ENCODE measurements around the gene TNFAIP2. TPM values are rescaled to one million over a fixed set of nuclear protein-coding genes. Genes with fewer than 3 reads are reported as not detected.

The TNFAIP2 gene
- total RNA-seq, 2 experiments from 2014 or later, result 1.1 to 1.2 TPM

DNA sequence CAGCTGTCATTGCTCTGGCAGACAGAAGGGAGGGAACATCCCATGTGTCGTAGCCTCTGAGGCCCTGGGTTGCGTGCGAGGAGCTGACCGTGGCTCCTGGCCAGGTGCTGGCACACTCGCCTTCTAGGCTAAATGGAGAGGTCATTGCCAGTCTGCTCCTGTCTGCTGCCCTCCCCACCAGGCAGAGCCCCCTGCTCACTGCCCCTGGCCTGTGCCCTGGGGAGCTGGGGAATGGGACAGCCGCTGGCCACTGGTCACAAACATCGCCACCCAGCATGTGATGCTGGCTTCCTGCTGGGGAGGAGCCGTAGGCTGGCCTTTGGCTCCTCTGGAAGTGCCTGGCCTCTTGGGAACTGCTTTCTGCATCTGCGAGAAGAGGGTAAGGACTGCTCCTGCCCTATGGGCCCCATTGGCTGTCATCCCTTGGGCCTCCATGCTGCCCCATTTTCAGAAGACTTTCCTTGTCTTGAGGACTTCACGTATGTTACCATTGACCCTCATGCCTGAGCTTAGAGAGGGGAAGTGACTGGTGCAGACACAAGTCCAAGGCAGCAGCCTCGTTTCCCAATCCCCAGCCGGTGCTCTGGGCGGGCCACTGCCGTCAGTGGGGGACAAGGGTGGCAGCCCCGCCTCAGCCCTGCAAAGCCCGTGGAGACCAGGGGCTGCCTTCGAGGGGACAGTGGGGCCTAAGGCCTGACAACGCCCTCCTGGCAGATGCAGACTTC, 2.0 kb upstream of the TNFAIP2 start:
- peaks cover 28% of the 10 kb centered on the region for H3K27me3 Mint-ChIP-seq
- DNase-seq (no peak), ATAC-seq (no peak)
- POLR2A ChIA-PET, result no interaction called here
- CTCF ChIA-PET, result interaction anchor here (4.3 kb wide), 1 partner anchor 16 kb away, joined by 21 read pairs; no protein-coding TSS in a partner anchor
- TF ChIP-seq, protein P1, sequence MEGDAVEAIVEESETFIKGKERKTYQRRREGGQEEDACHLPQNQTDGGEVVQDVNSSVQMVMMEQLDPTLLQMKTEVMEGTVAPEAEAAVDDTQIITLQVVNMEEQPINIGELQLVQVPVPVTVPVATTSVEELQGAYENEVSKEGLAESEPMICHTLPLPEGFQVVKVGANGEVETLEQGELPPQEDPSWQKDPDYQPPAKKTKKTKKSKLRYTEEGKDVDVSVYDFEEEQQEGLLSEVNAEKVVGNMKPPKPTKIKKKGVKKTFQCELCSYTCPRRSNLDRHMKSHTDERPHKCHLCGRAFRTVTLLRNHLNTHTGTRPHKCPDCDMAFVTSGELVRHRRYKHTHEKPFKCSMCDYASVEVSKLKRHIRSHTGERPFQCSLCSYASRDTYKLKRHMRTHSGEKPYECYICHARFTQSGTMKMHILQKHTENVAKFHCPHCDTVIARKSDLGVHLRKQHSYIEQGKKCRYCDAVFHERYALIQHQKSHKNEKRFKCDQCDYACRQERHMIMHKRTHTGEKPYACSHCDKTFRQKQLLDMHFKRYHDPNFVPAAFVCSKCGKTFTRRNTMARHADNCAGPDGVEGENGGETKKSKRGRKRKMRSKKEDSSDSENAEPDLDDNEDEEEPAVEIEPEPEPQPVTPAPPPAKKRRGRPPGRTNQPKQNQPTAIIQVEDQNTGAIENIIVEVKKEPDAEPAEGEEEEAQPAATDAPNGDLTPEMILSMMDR (IDR thresholded peaks at IDR 0.05), result no peak
- no peaks in the 10 kb centered on the region for H3K36me3 Mint-ChIP-seq (ENCODE audit: low read depth)
- no peaks in the 10 kb centered on the region for H3K4me1 Mint-ChIP-seq (ENCODE audit: low read depth)
- H3K4me3 Mint-ChIP-seq, result no peak overlapping the region
- H3K27ac Mint-ChIP-seq, result no peak overlapping the region
- no peaks in the 10 kb centered on the region for H3K9me3 Mint-ChIP-seq
- intact Hi-C loops (cut with micrococcal nuclease), result no loop called here

GRCh38 chr14:103121846-103122584, 1.2 kb upstream of the TNFAIP2 start:
- Mint-ChIP-seq H3K4me1 (ENCODE audit: low read depth) (no peaks in the 10 kb centered on the region), H3K9me3 (no peaks in the 10 kb centered on the region), H3K27me3 (peaks cover 28% of the 10 kb centered on the region), H3K4me3 (no peak overlapping the region), H3K27ac (no peak overlapping the region), H3K36me3 (ENCODE audit: low read depth) (no peaks in the 10 kb centered on the region)
- DNase-seq (no peak), ATAC-seq (no peak)
- intact Hi-C loops (cut with micrococcal nuclease), result no loop called here
- TF ChIP-seq, protein P1 (IDR thresholded peaks at IDR 0.05), result no peak
- CTCF ChIA-PET, result no interaction called here
- POLR2A ChIA-PET, result no interaction called here

DNA sequence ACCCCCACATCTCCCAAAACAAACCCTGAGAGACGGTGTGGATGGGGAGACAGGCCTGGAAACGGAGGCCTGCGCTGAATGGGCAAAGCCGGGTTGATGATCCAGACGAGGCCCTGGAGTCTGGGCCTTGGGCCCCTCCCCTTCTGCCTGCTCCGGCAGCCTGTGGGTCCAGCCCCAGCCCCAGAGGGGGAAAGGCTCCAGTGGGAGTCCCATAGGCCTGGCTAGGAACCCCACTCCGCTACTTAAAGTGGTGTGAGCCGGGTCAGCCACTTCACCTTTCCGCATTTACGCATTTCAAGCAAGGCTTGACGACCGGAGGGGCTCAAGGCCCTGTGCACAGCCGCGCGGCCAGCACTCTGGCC, 695 bp upstream of the TNFAIP2 start:
- no peaks in the 10 kb centered on the region for H3K4me1 Mint-ChIP-seq (ENCODE audit: low read depth)

DNA sequence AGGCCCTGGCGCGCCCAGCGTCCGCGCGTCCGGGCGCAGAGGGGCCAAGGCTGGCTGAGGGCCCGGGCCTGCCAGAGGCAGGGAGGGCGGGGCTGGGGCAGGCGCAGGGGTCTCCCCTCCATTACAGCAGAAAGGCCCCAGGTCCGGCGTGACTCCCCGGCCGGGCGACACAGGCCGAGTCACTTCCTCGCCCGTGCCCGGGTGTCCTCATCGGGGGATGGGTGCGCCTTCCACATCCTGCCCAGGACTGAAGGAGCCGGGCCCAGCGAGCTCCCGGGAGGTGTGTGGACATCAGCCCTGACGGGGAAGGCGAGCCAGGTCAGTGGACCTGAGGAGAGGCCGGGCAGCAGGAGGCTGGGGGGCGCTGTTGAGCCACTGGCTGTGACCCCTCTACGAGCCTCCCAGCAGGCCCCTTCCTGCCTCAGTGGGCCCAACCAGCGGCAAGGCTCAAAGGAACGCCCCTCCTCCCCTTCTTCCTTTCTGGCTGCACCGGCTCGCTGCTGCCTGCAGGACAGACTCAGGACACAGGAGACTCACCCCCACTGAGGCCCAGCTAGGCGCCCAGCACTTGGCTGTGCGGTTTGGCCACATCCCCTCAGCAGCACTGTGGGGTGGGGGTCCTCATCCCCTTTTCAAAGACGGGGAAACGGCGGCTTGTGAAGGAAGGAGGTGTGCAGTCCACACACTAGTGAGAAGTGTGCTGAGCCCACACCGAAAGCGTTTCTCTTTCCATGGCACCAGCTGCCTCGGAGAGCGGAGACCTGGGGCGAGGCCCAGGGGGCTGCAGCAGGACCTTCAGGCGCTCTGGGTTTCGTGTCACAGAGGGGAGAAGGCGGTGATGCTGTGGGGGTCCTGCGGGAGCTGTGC, 606 bp downstream of the TNFAIP2 start:
- H3K36me3 Mint-ChIP-seq (ENCODE audit: low read depth), result no peaks in the 10 kb centered on the region
- H3K4me1 Mint-ChIP-seq (ENCODE audit: low read depth), result no peaks in the 10 kb centered on the region
- ATAC-seq (no peak), DNase-seq (no peak)
- peaks cover 28% of the 10 kb centered on the region for H3K27me3 Mint-ChIP-seq
- H3K27ac Mint-ChIP-seq, result no peak overlapping the region
- no peak overlapping the region for H3K4me3 Mint-ChIP-seq
- H3K9me3 Mint-ChIP-seq, result no peaks in the 10 kb centered on the region
- CTCF ChIA-PET, result no interaction called here
- intact Hi-C loops (cut with micrococcal nuclease), result no loop called here
- TF ChIP-seq, protein P1 (IDR thresholded peaks at IDR 0.05), result no peak
- POLR2A ChIA-PET, result no interaction called here

More for the DNA sequence above, 695 bp upstream of the TNFAIP2 start:
- H3K36me3 Mint-ChIP-seq (ENCODE audit: low read depth), result no peaks in the 10 kb centered on the region
- POLR2A ChIA-PET, result no interaction called here
- H3K27me3 Mint-ChIP-seq, result peaks cover 28% of the 10 kb centered on the region
- intact Hi-C loops (cut with micrococcal nuclease), result no loop called here
- H3K4me3 Mint-ChIP-seq, result no peak overlapping the region
- TF ChIP-seq, protein P1 (IDR thresholded peaks at IDR 0.05), result no peak
- ATAC-seq (no peak), DNase-seq (no peak)
- no peaks in the 10 kb centered on the region for H3K9me3 Mint-ChIP-seq
- CTCF ChIA-PET, result no interaction called here
- H3K27ac Mint-ChIP-seq, result no peak overlapping the region
